ENCODE measurements around the gene ZGRF1. TPM values are rescaled to one million over a fixed set of nuclear protein-coding genes. Genes with fewer than 3 reads are reported as not detected.
A peak's percentile ranks its signal among the peaks of the same experiment; 100 is the strongest.
"Not testable (repeated sequence)": the region's sequence is repeated elsewhere in the genome, so short reads cannot be mapped to it uniquely, and the experiment has no call there.

ZGRF1 gene
- total and polyA plus RNA-seq, 4 donors = 10.8 to 21.8 (median 12.9) TPM

- H3K27ac ChIP-seq (ENCODE audit: low read depth, low read length) = no peak overlapping the region
- H3K4me3 ChIP-seq (ENCODE audit: low read depth, low read length) = no peak overlapping the region
- peaks cover 11% of the 10 kb centered on the region for H3K36me3 ChIP-seq (ENCODE audit: control insufficient read depth, insufficient read depth, low read length)
- DNase-seq (ENCODE audit: low read depth in 4 of 6, low spot score in 6 of 6) = no peak
- H3K4me1 ChIP-seq (ENCODE audit: control insufficient read depth, insufficient read depth, low read length) = no peaks in the 10 kb centered on the region
- 25% methylated on average over 2 of the region's 8 CpGs for WGBS (ENCODE audit: insufficient coverage)
- H3K9me3 ChIP-seq (ENCODE audit: control insufficient read depth, insufficient read depth, low read length) = no peaks in the 10 kb centered on the region
- H3K27me3 ChIP-seq (ENCODE audit: control insufficient read depth, insufficient read depth, low read length) = no peaks in the 10 kb centered on the region
Measured at GRCh38 chr4:112645541-112646329, 9.0 kb upstream of the ZGRF1 start.

DNA sequence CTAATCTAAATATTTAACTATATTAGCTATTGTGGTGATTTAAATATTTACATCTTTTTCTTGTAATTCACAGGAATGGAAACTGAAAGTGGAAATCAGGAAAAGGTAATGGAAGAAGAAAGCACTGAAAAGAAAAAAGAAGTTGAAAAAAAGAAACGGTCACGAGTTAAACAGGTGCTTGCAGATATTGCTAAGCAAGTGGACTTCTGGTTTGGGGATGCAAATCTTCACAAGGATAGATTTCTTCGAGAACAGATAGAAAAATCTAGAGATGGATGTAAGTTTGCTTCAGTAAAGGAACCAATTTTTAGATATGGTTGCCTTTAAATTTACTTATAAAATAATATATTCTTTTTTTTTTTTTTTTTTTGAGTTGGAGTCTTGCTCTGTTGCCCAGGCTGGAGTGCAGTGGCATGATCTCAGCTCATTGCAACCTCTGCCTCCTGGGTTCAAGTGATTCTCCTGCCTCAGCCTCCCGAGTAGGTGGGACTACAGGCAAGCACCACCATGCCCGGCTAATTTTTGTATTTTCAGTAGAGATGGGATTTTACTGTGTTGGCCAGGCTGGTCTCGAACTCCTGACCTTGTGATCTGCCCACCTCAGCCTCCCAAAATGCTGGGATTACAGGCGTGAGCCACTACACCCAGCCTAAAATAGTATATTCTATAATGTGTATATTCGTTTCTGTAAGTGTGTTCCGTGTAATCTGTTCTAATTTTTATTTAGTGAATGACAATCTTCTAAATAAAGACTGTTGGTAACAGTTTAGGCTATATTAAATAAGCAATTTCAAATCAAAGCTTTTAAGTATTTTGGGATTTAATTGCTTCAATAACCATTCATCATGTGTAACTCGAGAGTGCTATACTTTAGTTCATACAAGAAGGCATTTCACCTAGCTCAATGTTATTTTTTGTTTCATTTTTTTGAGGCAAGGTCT is 8.2 kb upstream of the ZGRF1 start:
- not testable (repeated sequence) for H3K27ac ChIP-seq (ENCODE audit: low read depth, low read length); H3K4me1 ChIP-seq (ENCODE audit: control insufficient read depth, insufficient read depth, low read length); H3K9me3 ChIP-seq (ENCODE audit: control insufficient read depth, insufficient read depth, low read length); H3K4me3 ChIP-seq (ENCODE audit: low read depth, low read length); DNase-seq (ENCODE audit: low read depth in 4 of 6, low spot score in 6 of 6); H3K27me3 ChIP-seq (ENCODE audit: control insufficient read depth, insufficient read depth, low read length)
- peaks cover 11% of the 10 kb centered on the region for H3K36me3 ChIP-seq (ENCODE audit: control insufficient read depth, insufficient read depth, low read length)
- 100% methylated on average over 3 of the region's 10 CpGs for WGBS (ENCODE audit: insufficient coverage)

DNA sequence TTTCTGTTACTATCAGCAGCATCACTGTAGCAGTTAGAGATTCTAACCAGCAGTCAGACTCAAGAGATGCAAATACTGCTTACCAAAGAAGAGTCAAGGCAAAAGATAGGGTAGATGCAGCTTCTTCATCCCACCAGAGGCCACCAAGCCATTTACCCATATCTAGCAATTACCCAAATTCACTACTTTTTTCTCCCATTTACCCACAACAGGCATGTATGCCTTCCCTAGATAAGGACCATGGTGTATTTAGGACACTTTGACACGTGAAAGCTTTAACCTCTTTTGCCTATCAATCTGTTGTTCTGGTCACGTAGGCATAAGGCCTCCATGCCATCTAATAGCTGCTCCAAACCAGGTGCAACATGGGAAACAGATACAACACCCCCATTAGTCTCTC is 5.8 kb upstream of the ZGRF1 start:
- no peak for DNase-seq (ENCODE audit: low read depth in 4 of 6, low spot score in 6 of 6)
- WGBS (ENCODE audit: insufficient coverage) = 100% methylated on average over 1 of the region's 2 CpGs
- Histone ChIP-seq H3K4me3 (ENCODE audit: low read depth, low read length) (no peak overlapping the region), H3K9me3 (ENCODE audit: control insufficient read depth, insufficient read depth, low read length) (no peaks in the 10 kb centered on the region), H3K27me3 (ENCODE audit: control insufficient read depth, insufficient read depth, low read length) (no peaks in the 10 kb centered on the region), H3K4me1 (ENCODE audit: control insufficient read depth, insufficient read depth, low read length) (peaks cover 9% of the 10 kb centered on the region), H3K36me3 (ENCODE audit: control insufficient read depth, insufficient read depth, low read length) (peaks cover 15% of the 10 kb centered on the region), H3K27ac (ENCODE audit: low read depth, low read length) (no peak overlapping the region)

- H3K4me3 ChIP-seq (ENCODE audit: low read depth, low read length) = peak overlapping the region; percentile 84
- no peak for DNase-seq (ENCODE audit: low read depth in 4 of 6, low spot score in 6 of 6)
- WGBS (ENCODE audit: insufficient coverage) = 0% methylated on average over 4 of the region's 8 CpGs
- peak overlapping the region; percentile 98 for H3K27ac ChIP-seq (ENCODE audit: low read depth, low read length)
- no peaks in the 10 kb centered on the region for H3K27me3 ChIP-seq (ENCODE audit: control insufficient read depth, insufficient read depth, low read length)
- no peaks in the 10 kb centered on the region for H3K9me3 ChIP-seq (ENCODE audit: control insufficient read depth, insufficient read depth, low read length)
- peaks cover 9% of the 10 kb centered on the region for H3K4me1 ChIP-seq (ENCODE audit: control insufficient read depth, insufficient read depth, low read length)
- peaks cover 4% of the 10 kb centered on the region for H3K36me3 ChIP-seq (ENCODE audit: control insufficient read depth, insufficient read depth, low read length)
Measured at GRCh38 chr4:112637552-112637866, 800 bp upstream of the ZGRF1 start.

DNA sequence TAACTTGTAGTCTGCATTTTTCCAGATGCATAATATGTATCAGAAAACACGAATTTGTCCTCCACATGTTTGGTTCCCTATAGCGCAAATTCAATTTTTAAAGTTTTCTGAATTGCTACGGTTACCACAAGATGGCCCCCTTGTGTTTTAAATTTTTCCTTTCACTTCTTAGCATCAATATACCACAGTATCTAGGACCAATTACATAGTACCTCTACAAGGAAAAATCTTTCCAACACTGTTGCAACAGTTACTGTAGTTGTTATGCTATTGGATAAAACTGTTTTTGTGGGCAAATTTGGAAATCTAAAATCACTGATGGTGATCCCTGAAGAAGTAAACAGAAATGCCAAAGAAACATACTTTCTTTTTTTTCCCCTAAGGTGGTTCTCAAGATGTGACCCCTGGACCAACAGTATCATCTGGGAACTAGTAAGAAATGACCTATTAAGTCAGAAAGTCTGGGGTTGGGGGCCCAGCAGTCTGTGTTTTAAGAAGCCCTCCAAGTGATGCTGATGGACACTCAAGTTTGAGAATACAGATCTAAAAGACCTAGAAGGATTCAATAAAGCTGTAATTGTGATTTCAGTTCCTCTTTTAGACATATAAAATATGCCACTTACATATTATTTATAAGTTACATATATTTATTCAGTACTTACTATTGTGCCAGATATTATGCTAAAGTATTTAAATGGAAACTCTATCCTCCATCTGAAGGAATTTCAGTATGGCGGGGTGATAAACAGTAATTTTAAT is 3.1 kb downstream of the ZGRF1 start:
- no peaks in the 10 kb centered on the region for H3K27me3 ChIP-seq (ENCODE audit: control insufficient read depth, insufficient read depth, low read length)
- 47% methylated on average over 3 of the region's 4 CpGs for WGBS (ENCODE audit: insufficient coverage)
- H3K36me3 ChIP-seq (ENCODE audit: control insufficient read depth, insufficient read depth, low read length) = peaks cover 6% of the 10 kb centered on the region
- peak in 4 of 6 donors; percentile 6 to 83 (median 46) for DNase-seq (ENCODE audit: low read depth in 4 of 6, low spot score in 6 of 6)
- H3K4me1 ChIP-seq (ENCODE audit: control insufficient read depth, insufficient read depth, low read length) = peaks cover 6% of the 10 kb centered on the region
- H3K4me3 ChIP-seq (ENCODE audit: low read depth, low read length) = no peak overlapping the region
- no peaks in the 10 kb centered on the region for H3K9me3 ChIP-seq (ENCODE audit: control insufficient read depth, insufficient read depth, low read length)
- no peak overlapping the region for H3K27ac ChIP-seq (ENCODE audit: low read depth, low read length)

DNA sequence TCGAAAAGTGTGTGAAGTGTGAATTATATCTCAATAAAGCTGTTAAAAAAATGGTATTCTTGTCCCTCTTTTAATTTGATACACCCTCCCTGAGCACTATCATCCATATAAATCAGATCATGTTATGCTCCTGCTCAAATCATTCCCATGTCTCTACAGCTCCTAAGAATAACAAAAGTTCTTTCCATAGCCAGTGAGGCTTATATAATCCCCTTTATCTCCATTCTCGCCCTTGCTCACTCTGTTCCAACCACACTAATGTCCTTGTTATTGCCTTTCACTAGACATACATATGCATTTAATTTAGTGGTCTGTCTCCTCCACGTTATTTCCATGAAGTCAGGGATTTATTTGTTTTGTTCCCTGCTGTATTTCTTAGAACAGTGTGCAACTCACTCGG is 10.5 kb downstream of the ZGRF1 start:
- Histone ChIP-seq H3K4me1 (ENCODE audit: control insufficient read depth, insufficient read depth, low read length) (no peaks in the 10 kb centered on the region), H3K4me3 (ENCODE audit: low read depth, low read length) (no peak overlapping the region), H3K9me3 (ENCODE audit: control insufficient read depth, insufficient read depth, low read length) (no peaks in the 10 kb centered on the region), H3K27me3 (ENCODE audit: control insufficient read depth, insufficient read depth, low read length) (no peaks in the 10 kb centered on the region), H3K36me3 (ENCODE audit: control insufficient read depth, insufficient read depth, low read length) (peaks cover 6% of the 10 kb centered on the region), H3K27ac (ENCODE audit: low read depth, low read length) (no peak overlapping the region)
- no peak for DNase-seq (ENCODE audit: low read depth in 4 of 6, low spot score in 6 of 6)
- WGBS (ENCODE audit: insufficient coverage) = 17% methylated on average over 1 of the region's 4 CpGs

DNA sequence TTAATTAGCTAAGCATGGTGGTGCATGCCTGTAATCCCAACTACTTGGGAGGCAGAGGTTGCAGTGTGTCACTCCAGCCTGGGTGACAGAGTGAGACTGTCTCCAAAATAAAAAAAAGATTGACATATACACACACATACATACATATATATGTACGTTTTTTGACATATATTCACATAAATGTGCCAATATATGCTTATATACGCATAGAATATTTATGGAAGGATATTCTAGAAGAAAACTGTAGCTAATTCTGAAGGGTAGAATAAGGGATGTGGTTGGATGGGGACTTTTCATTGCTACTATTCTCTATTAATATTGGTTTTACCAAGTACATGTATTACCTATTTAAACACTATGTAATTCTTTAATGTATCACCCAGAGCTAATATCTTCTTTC is 19.7 kb downstream of the ZGRF1 start:
- no peaks in the 10 kb centered on the region for H3K4me1 ChIP-seq (ENCODE audit: control insufficient read depth, insufficient read depth, low read length)
- H3K27ac ChIP-seq (ENCODE audit: low read depth, low read length) = no peak overlapping the region
- no peaks in the 10 kb centered on the region for H3K27me3 ChIP-seq (ENCODE audit: control insufficient read depth, insufficient read depth, low read length)
- no peaks in the 10 kb centered on the region for H3K9me3 ChIP-seq (ENCODE audit: control insufficient read depth, insufficient read depth, low read length)
- H3K4me3 ChIP-seq (ENCODE audit: low read depth, low read length) = no peak overlapping the region
- H3K36me3 ChIP-seq (ENCODE audit: control insufficient read depth, insufficient read depth, low read length) = no peaks in the 10 kb centered on the region
- WGBS (ENCODE audit: insufficient coverage) = no CpG with 5 or more reads among the region's 2 CpGs
- no peak for DNase-seq (ENCODE audit: low read depth in 4 of 6, low spot score in 6 of 6)

DNA sequence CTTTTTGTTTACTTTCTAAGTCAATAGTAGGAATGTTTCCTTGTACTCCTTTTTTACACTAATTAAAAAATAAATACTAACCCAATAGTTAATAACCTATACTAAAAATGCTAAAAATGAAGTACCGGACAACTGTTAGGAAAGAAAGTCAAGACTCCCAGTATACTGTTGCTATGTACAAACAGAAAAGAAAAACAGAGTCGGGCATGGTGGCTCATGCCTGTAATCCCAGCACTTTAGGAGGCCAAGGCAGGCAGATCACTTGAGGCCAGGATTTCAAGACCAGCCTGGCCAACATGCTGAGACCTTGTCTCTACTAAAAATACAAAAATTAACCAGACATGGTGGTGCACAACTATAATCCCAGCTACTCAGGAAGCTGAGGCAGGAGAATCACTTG is 23.9 kb downstream of the ZGRF1 start:
- not testable (repeated sequence) for H3K27ac ChIP-seq (ENCODE audit: low read depth, low read length)

DNA sequence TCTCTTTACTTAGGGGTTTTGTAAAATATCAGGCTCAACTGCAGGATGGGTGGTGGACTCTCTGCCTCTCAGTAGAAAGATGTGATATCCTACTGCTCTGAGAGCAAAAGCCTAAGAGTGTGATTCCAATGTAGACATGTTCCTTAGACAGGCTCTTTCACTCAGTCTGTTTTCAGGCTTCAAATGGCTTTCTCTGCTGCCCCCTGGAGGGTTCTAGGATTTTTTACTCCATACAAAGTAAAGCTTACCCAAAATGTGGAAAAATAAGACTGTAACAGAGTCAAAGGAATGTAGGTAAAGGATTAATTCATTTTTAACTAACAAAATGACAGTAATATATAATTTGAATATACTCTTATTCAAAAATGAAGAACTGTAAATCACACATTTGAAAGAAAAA is 32.1 kb downstream of the ZGRF1 start:
- H3K4me3 ChIP-seq (ENCODE audit: low read depth, low read length) = no peak overlapping the region

More for the DNA sequence above, 23.9 kb downstream of the ZGRF1 start:
- WGBS (ENCODE audit: insufficient coverage) = 100% methylated on average over 1 of the region's 2 CpGs
- not testable (repeated sequence) for H3K36me3 ChIP-seq (ENCODE audit: control insufficient read depth, insufficient read depth, low read length); H3K4me1 ChIP-seq (ENCODE audit: control insufficient read depth, insufficient read depth, low read length); DNase-seq (ENCODE audit: low read depth in 4 of 6, low spot score in 6 of 6); H3K9me3 ChIP-seq (ENCODE audit: control insufficient read depth, insufficient read depth, low read length); H3K4me3 ChIP-seq (ENCODE audit: low read depth, low read length); H3K27me3 ChIP-seq (ENCODE audit: control insufficient read depth, insufficient read depth, low read length)

More for the DNA sequence above, 32.1 kb downstream of the ZGRF1 start:
- DNase-seq (ENCODE audit: low read depth in 4 of 6, low spot score in 6 of 6) = peak; percentile 47 to 96 (median 71)
- peaks cover 7% of the 10 kb centered on the region for H3K36me3 ChIP-seq (ENCODE audit: control insufficient read depth, insufficient read depth, low read length)
- H3K9me3 ChIP-seq (ENCODE audit: control insufficient read depth, insufficient read depth, low read length) = no peaks in the 10 kb centered on the region
- H3K4me1 ChIP-seq (ENCODE audit: control insufficient read depth, insufficient read depth, low read length) = no peaks in the 10 kb centered on the region
- no peaks in the 10 kb centered on the region for H3K27me3 ChIP-seq (ENCODE audit: control insufficient read depth, insufficient read depth, low read length)
- no peak overlapping the region for H3K27ac ChIP-seq (ENCODE audit: low read depth, low read length)
